ENCODE results near the gene GAPVD1.

Gene GAPVD1

GRCh38 chr9:125407974-125408900 is 146.6 kb downstream of the GAPVD1 start:
- DNase-seq: peak; percentile 59 to 72 (median 62)

DNA sequence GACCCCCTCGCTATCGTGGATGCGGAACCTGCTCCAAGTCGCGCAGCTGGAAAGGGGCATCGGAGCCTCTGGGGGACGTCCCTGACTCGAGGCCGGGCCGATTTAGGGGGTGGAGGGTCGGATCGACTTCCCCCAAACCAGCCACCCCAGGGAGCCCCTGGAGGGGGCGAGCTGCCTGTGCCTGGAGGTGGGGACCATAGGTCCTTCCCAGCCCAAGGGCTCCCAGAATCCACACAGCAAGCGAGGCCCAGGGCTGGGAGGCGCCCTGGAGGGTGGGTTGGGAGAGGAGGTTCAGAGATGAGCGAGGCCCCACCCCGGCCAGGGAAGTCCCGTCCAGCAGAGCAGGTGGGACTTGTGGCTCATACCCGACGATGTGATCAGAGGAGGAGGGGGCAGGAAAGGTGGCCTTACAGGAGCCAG is 147.6 kb downstream of the GAPVD1 start:
- DNase-seq: no peak

DNA sequence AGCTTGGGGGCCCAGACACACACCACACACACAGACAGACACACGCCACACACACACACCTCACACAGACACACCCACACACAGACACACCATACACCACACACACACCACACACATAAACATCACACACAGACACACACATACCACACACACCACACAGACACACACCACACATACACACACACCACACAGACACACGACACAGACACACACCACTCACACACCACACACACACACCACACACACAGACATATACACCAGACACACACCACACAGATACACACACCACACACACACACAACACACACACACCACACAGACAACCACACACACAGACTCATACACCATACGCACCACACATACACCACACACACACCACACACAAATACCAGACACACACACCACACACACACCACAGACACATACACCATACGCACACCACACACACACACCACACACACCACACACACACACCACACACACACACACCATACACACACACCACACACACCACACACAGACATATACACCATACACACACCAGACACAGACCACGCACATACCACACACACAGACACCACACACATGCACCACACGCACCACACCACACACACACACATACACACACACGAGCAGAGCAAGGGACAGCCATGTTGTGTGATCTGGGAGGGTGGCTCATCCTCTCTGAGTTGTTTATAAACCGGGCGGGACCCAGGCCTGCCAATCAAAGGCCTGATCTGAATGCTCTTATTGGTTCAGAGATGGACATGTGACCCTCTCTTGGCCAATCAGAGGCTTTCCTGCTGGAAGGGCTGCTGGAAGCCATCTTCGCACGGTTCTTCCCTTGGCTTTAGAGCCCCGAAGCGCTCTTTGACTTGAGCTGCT is 148.3 kb downstream of the GAPVD1 start:
- DNase-seq: no peak

GRCh38 chr9:125410522-125410894 is 148.9 kb downstream of the GAPVD1 start:
- no peak for DNase-seq

- no peak for DNase-seq
Observed at GRCh38 chr9:125411171-125411756, 149.6 kb downstream of the GAPVD1 start.

DNA sequence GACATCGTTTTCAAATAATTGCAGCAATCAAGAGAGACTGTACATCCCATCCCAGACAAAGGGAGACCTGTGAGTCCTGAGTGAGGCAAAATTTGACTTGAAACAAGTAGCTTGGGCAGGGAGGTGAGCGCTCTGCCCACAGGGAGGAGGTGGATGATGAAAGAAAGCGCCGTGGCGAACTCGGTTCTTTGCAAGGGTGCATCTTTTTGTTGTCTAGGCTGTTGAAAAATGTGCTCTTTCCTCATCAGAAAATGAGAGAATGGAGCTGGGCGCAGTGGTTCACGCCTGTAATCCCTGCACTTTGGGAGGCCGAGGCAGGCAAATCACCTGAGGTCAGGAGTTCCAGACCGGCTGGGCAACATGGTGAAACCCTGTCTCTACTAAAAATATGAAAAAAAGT is 150.5 kb downstream of the GAPVD1 start:
- no peak for DNase-seq

- no peak for DNase-seq
Observed at GRCh38 chr9:125413579-125413978, 152.0 kb downstream of the GAPVD1 start.

DNA sequence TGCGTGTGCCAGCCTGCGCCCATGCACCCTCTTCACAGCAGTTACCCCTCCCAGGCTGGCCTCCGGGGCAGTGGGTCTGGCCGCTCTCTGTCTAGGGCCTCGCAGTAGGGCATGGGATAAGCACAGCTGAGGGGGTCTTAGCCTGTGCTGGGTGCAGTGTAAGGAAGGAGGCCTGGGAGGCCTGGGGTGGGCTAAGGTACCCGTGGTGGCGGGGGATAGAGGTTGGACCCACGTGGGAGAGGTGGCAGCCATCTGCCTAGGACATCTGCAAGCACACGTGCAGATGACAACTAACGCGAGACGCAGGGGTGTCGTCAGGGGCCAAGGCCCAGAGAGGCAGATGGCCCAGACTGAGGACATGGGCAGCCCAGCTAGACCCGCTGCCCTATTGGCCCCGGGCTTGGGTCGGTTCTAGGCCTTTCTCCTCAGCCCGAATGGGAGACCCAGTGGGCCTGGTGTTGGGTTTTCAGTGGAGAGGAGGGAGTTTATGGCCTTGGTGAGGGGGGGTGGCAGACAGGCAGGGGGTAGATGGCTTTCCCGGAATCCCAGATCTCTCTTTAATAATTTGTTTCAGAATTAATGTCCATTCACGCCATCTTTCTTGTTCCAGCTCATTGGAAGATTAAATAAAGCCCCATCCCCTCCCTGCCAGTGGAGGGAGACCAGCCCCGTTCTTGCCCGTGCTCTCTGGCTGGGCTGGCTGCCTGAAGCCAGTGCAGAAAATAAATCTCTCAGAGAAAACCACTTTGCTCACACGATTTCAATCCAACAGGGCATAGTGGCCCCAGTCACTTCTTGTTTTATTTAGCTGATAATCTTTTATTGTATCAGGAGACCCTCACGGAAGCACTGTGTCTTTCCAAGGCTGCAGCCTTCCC is 154.2 kb downstream of the GAPVD1 start:
- DNase-seq: no peak

DNA sequence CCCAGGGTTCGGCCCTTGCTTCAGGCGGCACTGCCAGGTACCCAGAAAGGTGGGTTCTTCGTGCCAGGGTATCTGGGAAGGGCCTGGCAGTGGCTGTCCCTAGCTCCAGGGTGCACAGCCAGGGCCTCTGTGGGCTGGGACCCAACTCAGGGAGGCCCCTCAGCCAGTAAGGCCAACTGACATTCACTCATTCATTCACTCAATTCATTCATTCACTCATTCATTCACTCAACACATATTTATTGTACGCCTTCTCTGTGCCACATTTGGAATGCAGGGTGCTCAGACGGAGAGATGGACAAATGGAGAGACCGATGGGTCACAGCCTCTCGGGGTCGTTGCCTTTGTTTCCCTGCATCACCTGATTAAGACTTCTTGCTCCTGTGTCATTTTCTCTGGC is 154.9 kb downstream of the GAPVD1 start:
- no peak for DNase-seq

All from activated naive CD4-positive, alpha-beta T cell (primary cell).